Hepatocyte (in vitro differentiated cells): ENCODE results near the gene ASF1B. TPM values are rescaled to one million over a fixed set of nuclear protein-coding genes. Genes with fewer than 3 reads are reported as not detected.
"Not testable (repeated sequence)": the region's sequence is repeated elsewhere in the genome, so short reads cannot be mapped to it uniquely, and the experiment has no call there.

Experiments
- DNase-seq: peaks from one replicate; pipeline ENCODE4 v3.0.0-alpha.2; 2016; ENCODE audit warnings: low spot score
- H2AFZ ChIP-seq: fragments of 200-600 bp; sonication (generic); 2 replicates; pipeline ENCODE4 v1.6.0; 2016; ENCODE audit warnings: antibody characterized with exemption, mild to moderate bottlenecking
- H3K27ac ChIP-seq: fragments of 200-600 bp; sonication (generic); 2 replicates; pipeline ENCODE4 v1.5.1; 2016; ENCODE audit warnings: mild to moderate bottlenecking
- H3K27me3 ChIP-seq: fragments of 200-600 bp; sonication (generic); 2 replicates; pipeline ENCODE4 v1.6.1; 2016
- H3K36me3 ChIP-seq: fragments of 200-600 bp; sonication (generic); replicated peaks from 2 replicates; pipeline ENCODE4 v1.5.1; 2016; ENCODE audit warnings: low read depth; ENCODE audit not compliant: insufficient read depth
- H3K4me1 ChIP-seq: fragments of 200-600 bp; sonication (generic); 2 replicates; pipeline ENCODE4 v1.5.1; 2016; ENCODE audit warnings: mild to moderate bottlenecking, moderate library complexity; ENCODE audit not compliant: insufficient read depth
- H3K4me2 ChIP-seq: fragments of 200-600 bp; sonication (generic); 2 replicates; pipeline ENCODE4 v1.6.0; 2016
- H3K4me3 ChIP-seq: fragments of 200-600 bp; sonication (generic); 2 replicates; pipeline ENCODE4 v1.5.1; 2016; ENCODE audit warnings: mild to moderate bottlenecking
- H3K79me2 ChIP-seq: fragments of 200-600 bp; sonication (generic); 2 replicates; pipeline ENCODE4 v1.6.0; 2017; ENCODE audit warnings: mild to moderate bottlenecking
- H3K9me2 ChIP-seq: fragments of 200-600 bp; sonication (generic); replicated peaks from 2 replicates; pipeline ENCODE4 v1.6.0; 2017; ENCODE audit warnings: mild to moderate bottlenecking; ENCODE audit not compliant: insufficient read depth
- H3K9me3 ChIP-seq: fragments of 200-600 bp; sonication (generic); 2 replicates; pipeline ENCODE4 v1.5.1; 2016; ENCODE audit warnings: low read depth, mild to moderate bottlenecking
- H4K20me1 ChIP-seq: fragments of 200-600 bp; sonication (generic); 2 replicates; pipeline ENCODE4 v1.6.0; 2016; ENCODE audit warnings: mild to moderate bottlenecking; ENCODE audit not compliant: insufficient read depth, poor library complexity, severe bottlenecking
- EZH2 ChIP-seq: fragments of 200-600 bp; sonication (generic); IDR thresholded peaks from 2 replicates; pipeline ENCODE4 v1.6.1; 2016; ENCODE audit warnings: antibody characterized with exemption, mild to moderate bottlenecking, borderline replicate concordance
- EZH2phosphoT487 ChIP-seq: fragments of 200-600 bp; sonication (generic); IDR thresholded peaks from one replicate; pipeline ENCODE4 v1.6.1; 2018; ENCODE audit warnings: antibody characterized with exemption, mild to moderate bottlenecking, low read depth, moderate library complexity; ENCODE audit not compliant: unreplicated experiment, severe bottlenecking
- WGBS: methylation state at CpG from one replicate; pipeline ENCODE4 v1.1.6; 2016; ENCODE audit warnings: low lambda C conversion rate; ENCODE audit errors: missing lambda C conversion rate; 5-methylcytosine and 5-hydroxymethylcytosine counted together
- polyA plus RNA-seq: library from polyadenylated mRNA; unstranded; fragments of >200 nt; fragmentation: Nextera tagmentation; extraction: Ambion mirVana; gene quantifications from 2 replicates; pipeline ENCODE4 v1.2.1, GENCODE V29; 2016
- total RNA-seq: library from RNA; depleted of rRNA; stranded (reverse); fragments of >200 nt; gene quantifications from 2 replicates; pipeline ENCODE4 v1.2.3, GENCODE V29; 2014
- TF ChIP-seq, protein P1 (sequence below): fragments of 200-600 bp; sonication (generic); IDR thresholded peaks from 2 replicates; pipeline ENCODE4 v1.5.1; 2016; ENCODE audit warnings: antibody characterized with exemption, mild to moderate bottlenecking; ENCODE audit not compliant: poor library complexity

Gene ASF1B
- 5.1 and 7.3 TPM in 2 replicates for total RNA-seq
- polyA plus RNA-seq, result 10.0 and 12.4 TPM in 2 replicates

DNA sequence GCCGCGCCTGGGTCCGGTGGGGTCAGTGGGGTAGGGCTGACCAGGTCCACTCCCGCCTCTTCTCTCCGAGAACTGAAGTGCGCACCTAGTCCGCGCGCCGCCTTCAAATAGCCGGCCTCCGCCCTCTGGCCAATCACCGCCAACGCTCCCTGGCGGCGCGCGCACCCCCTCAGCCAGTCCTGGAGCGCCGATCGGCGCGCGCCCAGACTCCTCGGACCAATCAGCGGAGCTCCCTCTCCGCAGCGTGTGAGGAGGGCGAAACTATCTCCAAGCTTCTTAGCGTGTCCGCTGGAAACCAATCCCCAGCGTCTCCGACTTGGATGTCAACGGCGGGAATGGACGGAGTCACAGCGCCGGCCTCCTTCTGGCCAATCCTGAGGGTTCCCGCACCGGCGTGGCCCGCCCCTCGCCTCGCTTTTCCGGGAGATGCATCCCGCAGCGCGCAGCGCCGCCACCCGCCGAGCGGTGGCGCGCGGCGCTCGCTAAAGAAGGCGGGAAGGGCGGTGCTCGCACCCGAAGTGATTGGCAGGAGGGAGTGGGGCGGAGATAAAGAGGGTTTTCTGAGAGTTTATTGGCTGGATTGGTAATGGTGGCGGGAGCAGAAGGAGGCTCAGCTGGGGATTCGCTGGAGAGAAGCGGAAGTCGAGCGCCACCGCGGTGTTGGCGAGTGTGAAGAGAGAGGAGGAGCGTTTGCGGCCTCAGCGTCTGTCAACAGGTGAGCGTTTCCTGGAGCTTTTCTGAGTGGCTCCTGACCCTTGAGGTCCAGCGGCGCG is at the start of gene ASF1B:
ASF1B (minus strand) TSS at position 81 of the 773 bp plus-strand sequence. CDS start 133 bp downstream, outside the sequence.
- H2AFZ ChIP-seq, result peak within 1 kb of the TSS; percentile 34
- TF ChIP-seq, protein P1, sequence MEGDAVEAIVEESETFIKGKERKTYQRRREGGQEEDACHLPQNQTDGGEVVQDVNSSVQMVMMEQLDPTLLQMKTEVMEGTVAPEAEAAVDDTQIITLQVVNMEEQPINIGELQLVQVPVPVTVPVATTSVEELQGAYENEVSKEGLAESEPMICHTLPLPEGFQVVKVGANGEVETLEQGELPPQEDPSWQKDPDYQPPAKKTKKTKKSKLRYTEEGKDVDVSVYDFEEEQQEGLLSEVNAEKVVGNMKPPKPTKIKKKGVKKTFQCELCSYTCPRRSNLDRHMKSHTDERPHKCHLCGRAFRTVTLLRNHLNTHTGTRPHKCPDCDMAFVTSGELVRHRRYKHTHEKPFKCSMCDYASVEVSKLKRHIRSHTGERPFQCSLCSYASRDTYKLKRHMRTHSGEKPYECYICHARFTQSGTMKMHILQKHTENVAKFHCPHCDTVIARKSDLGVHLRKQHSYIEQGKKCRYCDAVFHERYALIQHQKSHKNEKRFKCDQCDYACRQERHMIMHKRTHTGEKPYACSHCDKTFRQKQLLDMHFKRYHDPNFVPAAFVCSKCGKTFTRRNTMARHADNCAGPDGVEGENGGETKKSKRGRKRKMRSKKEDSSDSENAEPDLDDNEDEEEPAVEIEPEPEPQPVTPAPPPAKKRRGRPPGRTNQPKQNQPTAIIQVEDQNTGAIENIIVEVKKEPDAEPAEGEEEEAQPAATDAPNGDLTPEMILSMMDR, result peak; percentile 95
- no peak for TF ChIP-seq EZH2
- peak within 1 kb of the TSS; percentile 86 for H3K4me2 ChIP-seq
- no peaks in the 10 kb centered on the region for H4K20me1 ChIP-seq
- no peaks in the 10 kb centered on the region for H3K27me3 ChIP-seq
- peak within 1 kb of the TSS; percentile 89 for H3K27ac ChIP-seq
- no peaks in the 10 kb centered on the region for H3K9me2 ChIP-seq
- under 1% methylated on average over 68 of the region's 78 CpGs for WGBS
- H3K9me3 ChIP-seq, result no peaks in the 10 kb centered on the region
- peak; percentile 100 for DNase-seq
- H3K36me3 ChIP-seq, result no peaks in the 10 kb centered on the region
- peaks cover 16% of the 10 kb centered on the region for H3K79me2 ChIP-seq
- H3K4me1 ChIP-seq, result peaks cover 13% of the 10 kb centered on the region
- peak within 1 kb of the TSS; percentile 17 for H3K4me3 ChIP-seq

GRCh38 chr19:14185691-14186090 is 49.3 kb upstream of the ASF1B start:
- H3K4me2 ChIP-seq, result not testable (repeated sequence)
- WGBS, result 95% methylated on average over 1 of the region's 1 CpG

GRCh38 chr19:14185158-14185557 is 48.8 kb upstream of the ASF1B start:
- Histone ChIP-seq H4K20me1 (peaks cover 11% of the 10 kb centered on the region), H3K9me2 (no peaks in the 10 kb centered on the region), H3K36me3 (no peaks in the 10 kb centered on the region), H3K27me3 (no peaks in the 10 kb centered on the region), H3K4me3 (no peak overlapping the region), H3K27ac (no peak overlapping the region), H2AFZ (no peak overlapping the region), H3K4me2 (no peak overlapping the region), H3K9me3 (no peaks in the 10 kb centered on the region), H3K79me2 (peaks cover 43% of the 10 kb centered on the region), H3K4me1 (no peaks in the 10 kb centered on the region)
- 99% methylated on average over 5 of the region's 5 CpGs for WGBS
- no peak for TF ChIP-seq EZH2
- TF ChIP-seq, protein P1, result no peak
- no peak for TF ChIP-seq EZH2phosphoT487
- DNase-seq, result no peak

More at GRCh38 chr19:14185691-14186090, 49.3 kb upstream of the ASF1B start:
- H3K9me3 ChIP-seq, H3K4me1 ChIP-seq, H3K36me3 ChIP-seq, H3K27ac ChIP-seq, DNase-seq, H3K27me3 ChIP-seq, H3K4me3 ChIP-seq, H2AFZ ChIP-seq, H3K9me2 ChIP-seq: not testable (repeated sequence)
- Histone ChIP-seq H4K20me1 (peaks cover 11% of the 10 kb centered on the region), H3K79me2 (peaks cover 46% of the 10 kb centered on the region)

GRCh38 chr19:14183741-14184350 is 47.5 kb upstream of the ASF1B start:
- Histone ChIP-seq H3K4me1 (no peaks in the 10 kb centered on the region), H4K20me1 (peaks cover 9% of the 10 kb centered on the region), H3K9me2 (no peaks in the 10 kb centered on the region), H3K4me3 (no peak overlapping the region), H3K27me3 (no peaks in the 10 kb centered on the region), H2AFZ (no peak overlapping the region), H3K36me3 (no peaks in the 10 kb centered on the region), H3K27ac (no peak overlapping the region), H3K9me3 (no peaks in the 10 kb centered on the region), H3K4me2 (no peak overlapping the region), H3K79me2 (peaks cover 30% of the 10 kb centered on the region)
- TF ChIP-seq EZH2phosphoT487 (no peak), EZH2 (no peak)
- TF ChIP-seq, protein P1, result no peak
- no peak for DNase-seq
- WGBS, result 71% methylated on average over 13 of the region's 14 CpGs
